Vagina (tissue), 2 donors: ENCODE measurements around the gene KCNMB4.

Source experiments
- CTCF ChIP-seq, 3 experiments: fragments of 450-650 bp in 2 of 3; fragments of 200-600 bp in 1 of 3; sonication (generic) in 1 of 3; IDR thresholded peaks; one replicate each; pipeline ENCODE4 v1.5.1; 2017 to 2019; ENCODE audit warnings: antibody characterized with exemption in 3 of 3, mild to moderate bottlenecking in 2 of 3, moderate library complexity in 2 of 3
- POLR2AphosphoS5 ChIP-seq, 2 donors: sonication (generic); formaldehyde crosslinking; IDR thresholded peaks; one replicate each; pipeline ENCODE4 v1.9.0; 2017; ENCODE audit warnings: antibody characterized with exemption in 2 of 2, mild to moderate bottlenecking in 2 of 2, low read depth in 1 of 2; ENCODE audit not compliant: insufficient read depth in 1 of 2

GRCh38 chr12:70386771-70387170, 20.7 kb downstream of the KCNMB4 start:
- TF ChIP-seq POLR2AphosphoS5 (IDR thresholded peaks at IDR 0.05; ENCODE audit: insufficient read depth in 1 of 2, low read depth in 1 of 2) = no peak
- TF ChIP-seq CTCF (IDR thresholded peaks at IDR 0.05) = no peak
